Endothelial cell of umbilical vein (primary cell): ENCODE measurements around the gene ACTMAP. TPM values are rescaled to one million over a fixed set of nuclear protein-coding genes. Genes with fewer than 3 reads are reported as not detected.

ENCODE experiments used
- BruUV-seq: library from RNA; stranded (reverse); fragments of 400-500 nt; replicated peaks from 2 replicates; lab custom pipeline; 2021; lab: Mats Ljungman, UMichigan
- CTCF ChIA-PET: fragments of 300-600, 350-600 bp; sonication (Branson Sonifier 250); formaldehyde crosslinking; loops from one replicate; lab custom pipeline; 2021; ENCODE audit warnings: antibody characterized with exemption, inconsistent platforms; lab: Charles Lee
- POLR2A ChIA-PET: fragments of 300-600, 350-600 bp; sonication (Branson Sonifier 250); formaldehyde crosslinking; loops from one replicate; lab custom pipeline; 2021; ENCODE audit warnings: antibody characterized with exemption, inconsistent platforms; lab: Charles Lee
- DNase-seq: peaks from one replicate; pipeline ENCODE4 v3.0.0-alpha.2; 2011; ENCODE audit warnings: low read depth, low spot score
- FAIRE-seq: peaks from 2 replicates; lab custom pipeline; 2011; peaks lifted over from hg19 to GRCh38; lab: Jason Lieb, UNC
- H2AFZ ChIP-seq: 2 replicates; pipeline ENCODE4 v1.6.0; 2012; ENCODE audit warnings: low read depth, low read length, control low read depth, inconsistent platforms
- H3K27ac ChIP-seq: 2 replicates; pipeline ENCODE4 v1.5.1; 2011; ENCODE audit warnings: low read depth, mild to moderate bottlenecking, control low read depth, low read length, moderate library complexity; ENCODE audit not compliant: insufficient read depth
- H3K27me3 ChIP-seq, 2 experiments: 2 replicates each; pipeline versions ENCODE4 v1.6.0 to v1.6.1; 2011; ENCODE audit warnings: low read length in 2 of 2, mixed read lengths in 1 of 2; ENCODE audit not compliant: control insufficient read depth in 2 of 2, insufficient read depth in 2 of 2
- H3K36me3 ChIP-seq, 2 experiments: 2 replicates in 1 of 2; 3 replicates in 1 of 2; pipeline ENCODE4 v1.5.1; 2011; ENCODE audit warnings: low read length in 2 of 2, mild to moderate bottlenecking in 1 of 2, moderate library complexity in 1 of 2; ENCODE audit not compliant: control insufficient read depth in 2 of 2, insufficient read depth in 2 of 2; ENCODE audit errors: extremely low read depth in 1 of 2
- H3K4me1 ChIP-seq: 3 replicates; pipeline ENCODE4 v1.5.1; 2011; ENCODE audit warnings: mild to moderate bottlenecking, low read length; ENCODE audit not compliant: control insufficient read depth, insufficient read depth; ENCODE audit errors: extremely low read depth
- H3K4me2 ChIP-seq: 2 replicates; pipeline ENCODE4 v1.6.1; 2011; ENCODE audit warnings: low read length, control low read depth, mixed read lengths; ENCODE audit not compliant: insufficient read depth
- H3K4me3 ChIP-seq, 3 experiments: fragments of 200-600 bp in 1 of 3; sonication (generic), shearing (Covaris generic) in 1 of 3; replicated peaks in 1 of 3; 2 replicates each; pipeline ENCODE4 v1.5.1; 2011 to 2016; ENCODE audit warnings: control low read depth in 3 of 3, low read length in 3 of 3, mild to moderate bottlenecking in 2 of 3, inconsistent platforms in 1 of 3, low read depth in 1 of 3, moderate library complexity in 1 of 3; ENCODE audit not compliant: insufficient read depth in 1 of 3
- H3K79me2 ChIP-seq: 2 replicates; pipeline ENCODE4 v1.6.0; 2012; ENCODE audit warnings: low read length, inconsistent platforms; ENCODE audit not compliant: control insufficient read depth, insufficient read depth
- H3K9ac ChIP-seq: replicated peaks from 2 replicates; pipeline ENCODE3; 2011; ENCODE audit warnings: low read length, control low read depth; ENCODE audit not compliant: insufficient read depth; ENCODE audit errors: extremely low read depth
- H3K9me1 ChIP-seq: replicated peaks from 3 replicates; pipeline ENCODE4 v1.6.0; 2011; ENCODE audit warnings: mild to moderate bottlenecking, low read length; ENCODE audit not compliant: control insufficient read depth, insufficient read depth; ENCODE audit errors: extremely low read depth
- H3K9me3 ChIP-seq: replicated peaks from 2 replicates; pipeline ENCODE4 v1.5.1; 2012; ENCODE audit warnings: low read length, inconsistent platforms; ENCODE audit not compliant: control insufficient read depth, insufficient read depth
- H4K20me1 ChIP-seq: replicated peaks from 2 replicates; pipeline ENCODE3; 2011; ENCODE audit warnings: mild to moderate bottlenecking, low read length; ENCODE audit not compliant: control insufficient read depth, insufficient read depth; ENCODE audit errors: extremely low read depth
- EZH2 ChIP-seq: IDR thresholded peaks from 2 replicates; pipeline ENCODE4 v1.6.1; 2012; ENCODE audit warnings: borderline replicate concordance, low read depth, mild to moderate bottlenecking, moderate library complexity, low read length, inconsistent platforms; ENCODE audit not compliant: severe bottlenecking
- FOS ChIP-seq: IDR thresholded peaks from 2 replicates; pipeline ENCODE4 v1.6.1; 2011; ENCODE audit warnings: mild to moderate bottlenecking, low read length, moderate library complexity, borderline replicate concordance; ENCODE audit not compliant: insufficient read depth
- GATA2 ChIP-seq: IDR thresholded peaks from 2 replicates; pipeline ENCODE4 v1.7.0; 2011; ENCODE audit warnings: low read depth, mild to moderate bottlenecking, moderate library complexity, mixed read lengths, low read length; ENCODE audit not compliant: insufficient read length, insufficient read depth
- JUN ChIP-seq: IDR thresholded peaks from 2 replicates; pipeline ENCODE4 v1.6.1; 2011; ENCODE audit warnings: borderline replicate concordance, low read depth; ENCODE audit not compliant: insufficient read length, insufficient read depth
- MYC ChIP-seq: IDR thresholded peaks from one replicate; pipeline ENCODE4 v1.6.1; 2011; ENCODE audit warnings: mild to moderate bottlenecking, low read depth, low read length
- POLR2A ChIP-seq: IDR thresholded peaks from 2 replicates; pipeline ENCODE4 v1.6.1; 2012; ENCODE audit warnings: low read depth, mild to moderate bottlenecking, control low read depth, low read length
- POLR2AphosphoS5 ChIP-seq: IDR thresholded peaks from 2 replicates; pipeline ENCODE4 v1.6.1; 2012; ENCODE audit warnings: low read depth, mild to moderate bottlenecking, control low read depth, low read length, moderate library complexity; ENCODE audit not compliant: insufficient read depth
- dilution Hi-C: fragments of 300-500 bp; cut with MboI; formaldehyde crosslinking; loops from one replicate; pipeline ENCODE4 v1.15.0; 2019; ENCODE audit warnings: low sequenced_read_pairs; ENCODE audit not compliant: extremely low pct_ligation_motif_present
- intact Hi-C: fragments of 100-400 bp; cut with micrococcal nuclease; formaldehyde crosslinking; loops from one replicate; pipeline ENCODE4 v1.10.0; 2022
- polyA plus RNA-seq, 4 experiments: library from polyadenylated mRNA; depleted of rRNA in 3 of 4; stranded (reverse) in 3 of 4; unstranded in 1 of 4; fragments of >200 nt; gene quantifications; 2 replicates each; pipeline versions ENCODE4 v1.2.1 to v1.2.3, GENCODE V29; 2011 to 2012; ENCODE audit warnings: missing spikeins in 1 of 4
- total RNA-seq: library from RNA; stranded (reverse); gene quantifications from 2 replicates; pipeline ENCODE4 v1.2.3, GENCODE V29; 2021
- TF ChIP-seq, protein P1 (sequence below), 2 donors: IDR thresholded peaks; 1 replicate in 1 of 2; 2 replicates in 1 of 2; pipeline ENCODE4 v1.5.1; 2011; ENCODE audit warnings: low read length in 2 of 2, mild to moderate bottlenecking in 2 of 2, moderate library complexity in 2 of 2, control low read depth in 1 of 2, inconsistent platforms in 1 of 2, low read depth in 1 of 2; ENCODE audit not compliant: insufficient read depth in 1 of 2; ENCODE audit errors: extremely low read depth in 1 of 2
- TF ChIP-seq, protein P2 (sequence below): IDR thresholded peaks from 2 replicates; pipeline ENCODE4 v1.6.1; 2011; ENCODE audit not compliant: insufficient read depth, insufficient read length

Gene ACTMAP
- total and polyA plus RNA-seq, 2 donors (not counting 3 experiments of a cell fraction or from before 2014, with no cell fraction given) = 5.2 to 9.1 TPM

DNA sequence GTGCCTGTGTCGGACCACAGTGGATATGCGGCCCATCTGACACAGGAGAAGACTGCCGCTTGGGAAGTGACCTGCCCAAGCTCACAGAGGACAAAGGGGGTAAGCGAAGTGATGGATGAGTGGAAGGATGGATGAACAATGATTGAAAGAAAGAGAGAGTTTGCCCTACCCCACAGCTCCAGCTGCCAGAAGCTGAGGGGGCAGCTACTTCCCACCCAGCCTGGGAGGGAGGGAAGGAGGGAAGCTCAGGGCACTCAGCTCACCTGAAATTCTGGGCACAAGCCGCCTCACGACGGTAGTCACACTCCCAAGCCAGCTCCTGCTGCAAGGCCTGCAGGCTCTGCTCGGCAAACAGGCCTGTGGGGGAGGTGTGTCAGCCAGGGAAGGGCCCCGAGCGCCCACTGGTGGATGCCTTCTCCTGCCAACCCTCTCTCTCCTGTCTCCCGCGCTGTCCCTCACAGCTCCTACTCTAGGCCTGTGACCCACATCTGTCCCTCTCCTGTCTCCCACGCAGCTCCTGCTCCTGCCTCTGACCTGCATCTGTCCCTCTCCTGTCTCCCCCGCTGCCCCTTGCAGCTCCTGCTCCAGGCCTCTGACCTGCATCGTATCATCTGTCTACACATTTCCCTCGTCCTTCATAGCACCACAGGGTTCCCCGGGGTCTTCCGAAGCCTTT is 47.8 kb downstream of the ACTMAP start:
- no peaks in the 10 kb centered on the region for H3K4me1 ChIP-seq
- intact Hi-C loops (no loop called here), dilution Hi-C loops (no loop called here)
- no peak overlapping the region for H2AFZ ChIP-seq
- no peaks in the 10 kb centered on the region for H3K9me3 ChIP-seq
- no peak for DNase-seq
- no peak overlapping the region for H3K9ac ChIP-seq
- no peak for TF ChIP-seq JUN
- no peak for TF ChIP-seq GATA2
- TF ChIP-seq, protein P1, sequence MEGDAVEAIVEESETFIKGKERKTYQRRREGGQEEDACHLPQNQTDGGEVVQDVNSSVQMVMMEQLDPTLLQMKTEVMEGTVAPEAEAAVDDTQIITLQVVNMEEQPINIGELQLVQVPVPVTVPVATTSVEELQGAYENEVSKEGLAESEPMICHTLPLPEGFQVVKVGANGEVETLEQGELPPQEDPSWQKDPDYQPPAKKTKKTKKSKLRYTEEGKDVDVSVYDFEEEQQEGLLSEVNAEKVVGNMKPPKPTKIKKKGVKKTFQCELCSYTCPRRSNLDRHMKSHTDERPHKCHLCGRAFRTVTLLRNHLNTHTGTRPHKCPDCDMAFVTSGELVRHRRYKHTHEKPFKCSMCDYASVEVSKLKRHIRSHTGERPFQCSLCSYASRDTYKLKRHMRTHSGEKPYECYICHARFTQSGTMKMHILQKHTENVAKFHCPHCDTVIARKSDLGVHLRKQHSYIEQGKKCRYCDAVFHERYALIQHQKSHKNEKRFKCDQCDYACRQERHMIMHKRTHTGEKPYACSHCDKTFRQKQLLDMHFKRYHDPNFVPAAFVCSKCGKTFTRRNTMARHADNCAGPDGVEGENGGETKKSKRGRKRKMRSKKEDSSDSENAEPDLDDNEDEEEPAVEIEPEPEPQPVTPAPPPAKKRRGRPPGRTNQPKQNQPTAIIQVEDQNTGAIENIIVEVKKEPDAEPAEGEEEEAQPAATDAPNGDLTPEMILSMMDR (IDR thresholded peaks at IDR 0.05; ENCODE audit: extremely low read depth in 1 of 2, insufficient read depth in 1 of 2, low read depth in 1 of 2, low read length in 2 of 2) = peak in 1 of 2 donors; percentile 12
- ChIA-PET CTCF (interaction anchor here (0.7 to 1.0 kb wide), 2 partner anchors 12 to 34 kb away, joined by 3 read pairs; partner anchors contain the start of gene NUMBL), POLR2A (no interaction called here)
- H4K20me1 ChIP-seq = no peaks in the 10 kb centered on the region
- no peaks in the 10 kb centered on the region for H3K9me1 ChIP-seq
- no peak overlapping the region for H3K4me2 ChIP-seq
- no peaks in the 10 kb centered on the region for H3K79me2 ChIP-seq
- BruUV-seq = no TSS peak
- H3K36me3 ChIP-seq = peaks cover 0 to 9% of the 10 kb centered on the region in 2 experiments
- H3K27ac ChIP-seq = no peak overlapping the region
- FAIRE-seq = no peak
- no peak overlapping the region for H3K4me3 ChIP-seq
- no peaks in the 10 kb centered on the region for H3K27me3 ChIP-seq

DNA sequence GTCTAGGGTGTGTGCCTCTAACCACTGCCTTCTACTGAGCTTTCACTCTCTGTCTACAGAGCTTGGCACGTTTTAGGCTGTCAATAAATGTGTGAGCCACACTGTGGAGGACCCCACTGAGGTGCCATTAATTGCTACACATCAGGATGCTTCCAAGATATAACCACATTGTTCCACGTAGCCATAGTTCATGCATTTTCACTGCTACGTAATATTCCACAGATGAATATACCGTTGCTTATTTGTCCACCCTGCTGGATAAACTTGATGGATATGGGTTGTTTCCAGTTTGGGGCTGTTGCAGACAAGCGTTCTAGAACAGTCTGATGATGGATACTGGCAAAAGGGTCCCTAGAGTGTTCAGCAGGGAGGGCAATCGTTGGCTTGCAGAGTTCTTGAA is 48.5 kb downstream of the ACTMAP start:
- no peak overlapping the region for H3K4me3 ChIP-seq

More for the DNA sequence above, 48.5 kb downstream of the ACTMAP start:
- DNase-seq = no peak
- no peaks in the 10 kb centered on the region for H3K9me3 ChIP-seq
- H2AFZ ChIP-seq = no peak overlapping the region
- H3K27me3 ChIP-seq = no peaks in the 10 kb centered on the region
- dilution Hi-C loops (no loop called here), intact Hi-C loops (no loop called here)
- no peaks in the 10 kb centered on the region for H4K20me1 ChIP-seq
- no peak overlapping the region for H3K9ac ChIP-seq
- ChIA-PET CTCF (interaction anchor here (0.7 to 1.0 kb wide), 4 partner anchors 11 to 34 kb away, joined by 3 to 4 read pairs (median 3); partner anchors contain the start of genes COQ8B and NUMBL), POLR2A (interaction anchor here (0.6 kb wide), 1 partner anchor 20 kb away, joined by 4 read pairs; no protein-coding TSS in a partner anchor)
- H3K36me3 ChIP-seq = peaks cover 0 to 9% of the 10 kb centered on the region in 2 experiments
- no peaks in the 10 kb centered on the region for H3K9me1 ChIP-seq
- BruUV-seq = no TSS peak
- H3K4me2 ChIP-seq = no peak overlapping the region
- H3K79me2 ChIP-seq = no peaks in the 10 kb centered on the region
- H3K4me1 ChIP-seq = no peaks in the 10 kb centered on the region
- H3K27ac ChIP-seq = no peak overlapping the region
- TF ChIP-seq FOS (no peak), EZH2 (no peak), MYC (no peak), POLR2A (no peak), POLR2AphosphoS5 (no peak), GATA2 (no peak), JUN (no peak)
- TF ChIP-seq, protein P2, sequence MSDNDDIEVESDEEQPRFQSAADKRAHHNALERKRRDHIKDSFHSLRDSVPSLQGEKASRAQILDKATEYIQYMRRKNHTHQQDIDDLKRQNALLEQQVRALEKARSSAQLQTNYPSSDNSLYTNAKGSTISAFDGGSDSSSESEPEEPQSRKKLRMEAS = no peak
- TF ChIP-seq, protein P1 (IDR thresholded peaks at IDR 0.05; ENCODE audit: extremely low read depth in 1 of 2, insufficient read depth in 1 of 2, low read depth in 1 of 2, low read length in 2 of 2) = no peak
- no peak for FAIRE-seq
